Stimulated activated CD8-positive, alpha-beta memory T cell treated with anti-CD3 and anti-CD28 coated beads, Interleukin-12 subunit alpha, Interleukin-12 subunit beta, amount 100 ng/mL, for 1 hour (primary cell): Measurements from ENCODE around the gene MFNG.

Experiments used
- DNase-seq: peaks from one replicate; pipeline ENCODE4 v3.0.0-alpha.2; 2020; ENCODE audit warnings: low read depth

Gene MFNG

GRCh38 chr22:37448516-37449127, 37.6 kb downstream of the MFNG start:
- no peak for DNase-seq

- DNase-seq = no peak
These were observed 40.7 kb downstream of the MFNG start for GRCh38 chr22:37445501-37445900.

- no peak for DNase-seq
These were observed 42.2 kb downstream of the MFNG start for GRCh38 chr22:37443977-37444376.

GRCh38 chr22:37443086-37443485, 43.1 kb downstream of the MFNG start:
- DNase-seq = no peak

- DNase-seq = no peak
These were observed 43.6 kb downstream of the MFNG start for GRCh38 chr22:37442537-37442936.

- DNase-seq = no peak
These were observed 44.0 kb downstream of the MFNG start for GRCh38 chr22:37442135-37442534.

GRCh38 chr22:37440875-37441274, 45.3 kb downstream of the MFNG start:
- no peak for DNase-seq

- DNase-seq = no peak
These were observed 46.8 kb downstream of the MFNG start for GRCh38 chr22:37439347-37439746.

GRCh38 chr22:37435970-37436603, 50.1 kb downstream of the MFNG start:
- DNase-seq = no peak

- no peak for DNase-seq
These were observed 52.4 kb downstream of the MFNG start for GRCh38 chr22:37433786-37434185.

GRCh38 chr22:37432708-37433054, 53.5 kb downstream of the MFNG start:
- no peak for DNase-seq

GRCh38 chr22:37431801-37432707, 54.1 kb downstream of the MFNG start:
- no peak for DNase-seq

- DNase-seq = no peak
These were observed 54.8 kb downstream of the MFNG start for GRCh38 chr22:37431366-37431765.

GRCh38 chr22:37430941-37431340, 55.2 kb downstream of the MFNG start:
- DNase-seq = no peak

GRCh38 chr22:37428649-37429586, 57.3 kb downstream of the MFNG start:
- peak; percentile 37 for DNase-seq

GRCh38 chr22:37427711-37428635, 58.2 kb downstream of the MFNG start:
- DNase-seq = no peak

- no peak for DNase-seq
These were observed 59.0 kb downstream of the MFNG start, which contains the start of gene ELFN2 for GRCh38 chr22:37427135-37427710. ELFN2 (minus strand) TSS chr22:37427479; CDS start chr22:37375534, 51,945 bp downstream.

- DNase-seq = no peak
These were observed 59.5 kb downstream of the MFNG start for GRCh38 chr22:37426706-37427134.

- DNase-seq = no peak
These were observed 60.1 kb downstream of the MFNG start for GRCh38 chr22:37425800-37426705.
